ENCODE data around the gene METTL4. TPM values are rescaled to one million over a fixed set of nuclear protein-coding genes. Genes with fewer than 3 reads are reported as not detected.
"Not testable (repeated sequence)": the region's sequence is repeated elsewhere in the genome, so short reads cannot be mapped to it uniquely, and the experiment has no call there.

The METTL4 gene
- total RNA-seq, 2 experiments from 2014 or later, result 12.8 to 22.0 TPM

GRCh38 chr18:2524794-2525198 lies 46.5 kb downstream of the METTL4 start:
- H3K36me3 Mint-ChIP-seq (ENCODE audit: low read depth); POLR2A ChIA-PET; H3K27me3 Mint-ChIP-seq; H3K4me3 Mint-ChIP-seq; DNase-seq; H3K27ac Mint-ChIP-seq; ATAC-seq; H3K9me3 Mint-ChIP-seq (ENCODE audit: low read depth); H3K4me1 Mint-ChIP-seq; intact Hi-C loops (cut with DNase I, micrococcal nuclease): not testable (repeated sequence)
- CTCF ChIA-PET, result interaction anchor here (0.6 to 3.5 kb wide), 5 partner anchors 15 to 1660 kb away, joined by 3 to 17 read pairs (median 3); no protein-coding TSS in a partner anchor

- ChIA-PET POLR2A (no interaction called here), CTCF (no interaction called here)
- no peaks in the 10 kb centered on the region for H3K4me1 Mint-ChIP-seq
- no peak overlapping the region for H3K27ac Mint-ChIP-seq
- no peak for DNase-seq
- H3K36me3 Mint-ChIP-seq (ENCODE audit: low read depth), result no peaks in the 10 kb centered on the region
- no peaks in the 10 kb centered on the region for H3K9me3 Mint-ChIP-seq (ENCODE audit: low read depth)
- H3K27me3 Mint-ChIP-seq, result no peaks in the 10 kb centered on the region
- no peak overlapping the region for H3K4me3 Mint-ChIP-seq
- intact Hi-C loops (cut with DNase I, micrococcal nuclease), result no loop called here
- ATAC-seq, result no peak
Observed at GRCh38 chr18:2522112-2522511, 49.2 kb downstream of the METTL4 start.

- peaks cover 1% of the 10 kb centered on the region for H3K36me3 Mint-ChIP-seq (ENCODE audit: low read depth)
- H3K4me3 Mint-ChIP-seq, result no peak overlapping the region
- CTCF ChIA-PET, result interaction anchor here (0.6 to 1.2 kb wide), 3 partner anchors 22 to 1702 kb away, joined by 3 to 4 read pairs (median 3); no protein-coding TSS in a partner anchor
- H3K9me3 Mint-ChIP-seq (ENCODE audit: low read depth), result no peaks in the 10 kb centered on the region
- DNase-seq (no peak), ATAC-seq (no peak)
- intact Hi-C loops (cut with DNase I, micrococcal nuclease), result no loop called here
- H3K27me3 Mint-ChIP-seq, result no peaks in the 10 kb centered on the region
- POLR2A ChIA-PET, result no interaction called here
- H3K4me1 Mint-ChIP-seq, result peaks cover 16% of the 10 kb centered on the region
- H3K27ac Mint-ChIP-seq, result no peak overlapping the region
Observed at GRCh38 chr18:2518473-2518872, 52.8 kb downstream of the METTL4 start.

- DNase-seq, result peak; percentile 35
- CTCF ChIA-PET, result no interaction called here
Observed at GRCh38 chr18:2515908-2516625, 55.2 kb downstream of the METTL4 start.

GRCh38 chr18:2515171-2515787 lies 56.0 kb downstream of the METTL4 start:
- Mint-ChIP-seq H3K27me3 (no peaks in the 10 kb centered on the region), H3K4me1 (peaks cover 16% of the 10 kb centered on the region), H3K4me3 (no peak overlapping the region), H3K9me3 (ENCODE audit: low read depth) (no peaks in the 10 kb centered on the region), H3K27ac (no peak overlapping the region), H3K36me3 (ENCODE audit: low read depth) (peaks cover 1% of the 10 kb centered on the region)
- ATAC-seq (no peak), DNase-seq (no peak)
- ChIA-PET POLR2A (no interaction called here), CTCF (no interaction called here)
- intact Hi-C loops (cut with DNase I, micrococcal nuclease), result no loop called here

More at GRCh38 chr18:2515908-2516625, 55.2 kb downstream of the METTL4 start:
- ATAC-seq, result peak; percentile 97
- Mint-ChIP-seq H3K4me3 (no peak overlapping the region), H3K27ac (peak overlapping the region; percentile 69), H3K27me3 (no peaks in the 10 kb centered on the region), H3K4me1 (peaks cover 16% of the 10 kb centered on the region), H3K9me3 (ENCODE audit: low read depth) (no peaks in the 10 kb centered on the region), H3K36me3 (ENCODE audit: low read depth) (peaks cover 1% of the 10 kb centered on the region)
- POLR2A ChIA-PET, result no interaction called here
- intact Hi-C loops (cut with DNase I, micrococcal nuclease), result no loop called here

GRCh38 chr18:2513616-2514015 lies 57.7 kb downstream of the METTL4 start:
- ChIA-PET CTCF (interaction anchor here (1.2 to 1.6 kb wide), 2 partner anchors 24 to 29 kb away, joined by 4 read pairs; no protein-coding TSS in a partner anchor), POLR2A (no interaction called here)
- Mint-ChIP-seq H3K4me3 (no peak overlapping the region), H3K4me1 (peaks cover 16% of the 10 kb centered on the region), H3K9me3 (ENCODE audit: low read depth) (no peaks in the 10 kb centered on the region), H3K27ac (no peak overlapping the region), H3K27me3 (no peaks in the 10 kb centered on the region), H3K36me3 (ENCODE audit: low read depth) (peaks cover 1% of the 10 kb centered on the region)
- no peak for ATAC-seq
- intact Hi-C loops (cut with DNase I, micrococcal nuclease), result no loop called here
- no peak for DNase-seq

GRCh38 chr18:2512059-2512458 lies 59.2 kb downstream of the METTL4 start:
- Mint-ChIP-seq H3K4me3 (no peak overlapping the region), H3K4me1 (peaks cover 16% of the 10 kb centered on the region), H3K9me3 (ENCODE audit: low read depth) (no peaks in the 10 kb centered on the region), H3K36me3 (ENCODE audit: low read depth) (peaks cover 1% of the 10 kb centered on the region), H3K27ac (no peak overlapping the region), H3K27me3 (no peaks in the 10 kb centered on the region)
- ChIA-PET CTCF (interaction anchor here (0.6 to 0.8 kb wide), 2 partner anchors 36 to 265 kb away, joined by 3 to 5 read pairs; no protein-coding TSS in a partner anchor), POLR2A (no interaction called here)
- intact Hi-C loops (cut with DNase I, micrococcal nuclease), result no loop called here
- DNase-seq (no peak), ATAC-seq (no peak)

- intact Hi-C loops (cut with DNase I, micrococcal nuclease), result no loop called here
- CTCF ChIA-PET, result interaction anchor here (0.6 to 0.8 kb wide), 2 partner anchors 36 to 265 kb away, joined by 3 to 5 read pairs; no protein-coding TSS in a partner anchor
- POLR2A ChIA-PET, result no interaction called here
Observed at GRCh38 chr18:2511451-2511850, 59.9 kb downstream of the METTL4 start.

GRCh38 chr18:2510416-2510815 lies 60.9 kb downstream of the METTL4 start:
- ATAC-seq (no peak), DNase-seq (no peak)
- no peak overlapping the region for H3K27ac Mint-ChIP-seq
- intact Hi-C loops (cut with DNase I, micrococcal nuclease), result no loop called here
- peaks cover 4% of the 10 kb centered on the region for H3K4me1 Mint-ChIP-seq
- CTCF ChIA-PET, result no interaction called here
- no peaks in the 10 kb centered on the region for H3K9me3 Mint-ChIP-seq (ENCODE audit: low read depth)
- POLR2A ChIA-PET, result no interaction called here
- H3K4me3 Mint-ChIP-seq, result no peak overlapping the region
- no peaks in the 10 kb centered on the region for H3K36me3 Mint-ChIP-seq (ENCODE audit: low read depth)
- no peaks in the 10 kb centered on the region for H3K27me3 Mint-ChIP-seq

More at GRCh38 chr18:2511451-2511850, 59.9 kb downstream of the METTL4 start:
- DNase-seq (no peak), ATAC-seq (no peak)
- Mint-ChIP-seq H3K27ac (no peak overlapping the region), H3K4me3 (no peak overlapping the region), H3K4me1 (peaks cover 14% of the 10 kb centered on the region), H3K27me3 (no peaks in the 10 kb centered on the region), H3K36me3 (ENCODE audit: low read depth) (peaks cover 1% of the 10 kb centered on the region), H3K9me3 (ENCODE audit: low read depth) (no peaks in the 10 kb centered on the region)

GRCh38 chr18:2508678-2509077 lies 62.6 kb downstream of the METTL4 start:
- Mint-ChIP-seq H3K27ac (no peak overlapping the region), H3K4me1 (no peaks in the 10 kb centered on the region), H3K36me3 (ENCODE audit: low read depth) (no peaks in the 10 kb centered on the region), H3K9me3 (ENCODE audit: low read depth) (no peaks in the 10 kb centered on the region), H3K27me3 (no peaks in the 10 kb centered on the region), H3K4me3 (no peak overlapping the region)
- ChIA-PET CTCF (no interaction called here), POLR2A (no interaction called here)
- ATAC-seq (no peak), DNase-seq (no peak)
- intact Hi-C loops (cut with DNase I, micrococcal nuclease), result no loop called here

GRCh38 chr18:2508155-2508554 lies 63.1 kb downstream of the METTL4 start:
- POLR2A ChIA-PET, result no interaction called here
- no peak overlapping the region for H3K27ac Mint-ChIP-seq
- no peaks in the 10 kb centered on the region for H3K4me1 Mint-ChIP-seq
- no peak overlapping the region for H3K4me3 Mint-ChIP-seq
- no peak for ATAC-seq
- H3K36me3 Mint-ChIP-seq (ENCODE audit: low read depth), result no peaks in the 10 kb centered on the region
- CTCF ChIA-PET, result no interaction called here
- peaks cover under 1% of the 10 kb centered on the region for H3K27me3 Mint-ChIP-seq
- no peak for DNase-seq
- no peaks in the 10 kb centered on the region for H3K9me3 Mint-ChIP-seq (ENCODE audit: low read depth)
- intact Hi-C loops (cut with DNase I, micrococcal nuclease), result no loop called here

GRCh38 chr18:2504642-2505041 lies 66.7 kb downstream of the METTL4 start:
- no peaks in the 10 kb centered on the region for H3K9me3 Mint-ChIP-seq (ENCODE audit: low read depth)
- peaks cover 2% of the 10 kb centered on the region for H3K27me3 Mint-ChIP-seq
- H3K36me3 Mint-ChIP-seq (ENCODE audit: low read depth), result no peaks in the 10 kb centered on the region
- intact Hi-C loops (cut with DNase I, micrococcal nuclease), result no loop called here
- H3K4me3 Mint-ChIP-seq, result no peak overlapping the region
- H3K27ac Mint-ChIP-seq, result no peak overlapping the region
- H3K4me1 Mint-ChIP-seq, result no peaks in the 10 kb centered on the region
- ChIA-PET POLR2A (no interaction called here), CTCF (no interaction called here)
- no peak for ATAC-seq
- DNase-seq, result no peak

All from activated CD4-positive, alpha-beta T cell treated with anti-CD3 and anti-CD28 coated beads for 36 hours (primary cell).